GM18867 (cell line): ENCODE data around the gene SAMD13.
"Not testable (repeated sequence)": the region's sequence is repeated elsewhere in the genome, so short reads cannot be mapped to it uniquely, and the experiment has no call there.

Experiments
- ATAC-seq: cut with Tn5 transposase; IDR thresholded peaks from one replicate; pipeline ENCODE4 v1.9.1; 2021; ENCODE audit warnings: mild to moderate bottlenecking, moderate library complexity; ENCODE audit not compliant: unreplicated experiment

Gene SAMD13

DNA sequence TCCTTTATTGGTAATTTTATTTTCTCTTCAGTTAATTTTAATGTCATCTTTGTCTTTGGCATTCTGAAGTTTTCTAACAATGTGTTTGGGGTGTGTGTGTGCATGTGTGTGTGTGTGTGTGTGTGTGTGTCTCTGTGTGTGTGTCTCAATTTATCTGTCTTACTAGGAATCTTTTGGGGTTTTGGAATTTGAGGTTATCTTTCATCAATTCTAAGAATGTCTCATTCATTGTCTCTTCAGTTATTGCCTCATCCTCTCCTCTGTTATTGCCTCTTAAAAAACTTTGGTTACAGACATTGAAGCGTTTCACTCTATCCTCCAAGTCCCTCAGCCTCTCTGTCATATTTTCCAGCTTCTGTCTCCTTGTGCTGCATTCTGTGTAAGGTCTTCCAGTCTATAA is 18.1 kb upstream of the SAMD13 start:
- ATAC-seq, result no peak

DNA sequence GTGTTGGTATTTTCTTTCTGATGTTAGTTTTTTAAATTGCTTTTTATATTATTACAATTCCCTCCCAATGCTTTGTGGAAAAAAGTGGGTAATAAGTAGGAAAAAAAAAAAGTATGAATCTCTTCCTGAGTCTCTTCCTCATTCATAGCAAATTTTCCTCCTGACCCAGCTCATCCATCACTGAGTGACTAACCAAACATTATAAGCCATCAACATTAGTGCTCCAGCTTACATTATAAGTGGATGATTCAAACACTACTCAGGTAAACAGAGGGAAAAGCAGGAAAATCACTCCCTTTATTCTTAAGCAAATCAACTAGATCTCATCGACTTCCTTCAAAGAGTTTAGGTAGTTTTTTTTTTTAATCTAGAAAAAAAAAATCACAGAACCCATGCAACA is 15.4 kb upstream of the SAMD13 start:
- no peak for ATAC-seq

DNA sequence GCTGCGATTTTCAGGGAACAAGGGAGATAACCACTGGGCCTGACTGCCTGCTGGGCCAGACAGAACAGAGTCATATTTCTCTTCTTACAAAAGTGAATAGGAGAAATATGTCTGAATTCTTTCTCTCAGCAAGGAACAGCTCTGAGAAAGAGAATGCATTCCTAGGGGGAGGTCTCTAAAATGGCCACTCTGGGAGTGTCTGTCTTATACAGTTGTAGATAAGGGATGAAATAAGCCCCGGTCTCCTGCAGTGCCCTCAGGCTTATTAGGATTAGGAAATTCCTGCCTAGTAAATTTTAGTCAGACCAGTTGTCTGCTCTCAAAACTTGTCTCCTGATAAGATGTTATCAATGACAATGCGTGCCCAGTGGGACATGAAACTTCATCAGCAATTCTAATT is 14.1 kb upstream of the SAMD13 start:
- ATAC-seq, result not testable (repeated sequence)

DNA sequence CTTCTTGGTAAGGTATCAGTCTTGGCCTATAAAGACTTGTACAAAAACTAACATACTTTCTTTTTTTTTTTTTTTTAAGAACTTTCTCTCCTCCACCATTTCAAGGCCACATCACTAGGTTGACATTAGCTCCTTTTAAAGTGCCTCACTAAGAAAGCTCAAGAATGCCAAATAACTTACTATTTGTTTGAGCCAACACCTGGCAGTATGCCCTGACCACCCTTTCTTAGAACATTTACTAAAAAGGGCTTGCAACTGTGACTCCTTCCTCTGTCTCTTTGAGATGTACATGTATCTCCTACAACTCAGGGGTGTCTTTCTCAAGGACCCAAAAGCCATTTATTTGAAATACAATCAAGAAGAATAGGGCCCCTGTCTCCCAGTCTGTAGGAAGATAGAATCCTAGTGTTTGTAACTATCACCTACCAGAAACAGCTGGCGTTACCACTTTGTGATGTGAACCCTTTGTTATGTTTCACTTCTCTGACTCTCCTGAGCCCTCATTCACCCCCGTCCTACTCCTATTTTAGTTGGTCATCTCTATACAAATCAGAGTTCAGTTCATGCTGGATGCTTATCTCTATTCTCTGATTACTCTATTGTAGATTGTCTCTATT is 12.2 kb upstream of the SAMD13 start:
- ATAC-seq, result no peak

DNA sequence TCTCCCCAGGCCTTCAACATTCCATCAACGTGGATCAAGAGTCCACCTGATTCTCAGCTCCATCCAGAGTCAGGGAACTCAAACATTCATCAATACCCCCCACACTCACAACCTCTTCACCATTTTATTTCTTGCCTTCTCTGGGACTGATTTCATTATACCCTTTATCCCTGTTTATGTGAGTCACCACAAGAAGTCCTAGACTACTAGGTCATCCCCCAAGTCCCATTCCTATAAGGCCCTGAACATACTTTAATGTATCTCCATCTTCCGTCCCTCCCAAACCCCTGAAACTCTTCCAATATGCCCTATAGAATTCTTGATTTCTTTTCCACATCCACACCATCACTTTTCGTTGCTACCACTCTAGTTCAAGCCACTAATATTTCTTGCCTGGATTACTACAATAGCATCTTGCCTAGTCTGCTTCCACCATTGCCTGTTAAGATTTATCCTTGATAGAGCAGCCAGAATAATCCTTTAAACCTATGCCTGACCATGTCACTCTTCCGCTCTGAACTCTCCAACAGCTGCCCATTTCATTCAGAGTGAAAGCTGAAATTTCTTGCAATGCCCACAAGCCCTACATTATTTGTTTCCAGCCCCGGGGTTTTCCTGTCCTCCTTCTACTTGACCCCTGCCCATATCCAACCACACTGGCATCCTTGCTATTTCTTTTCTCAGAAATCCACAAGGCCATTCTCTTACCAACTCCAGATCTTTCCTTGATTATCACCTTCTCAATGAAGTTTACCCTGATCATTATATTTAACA is 9.4 kb upstream of the SAMD13 start:
- no peak for ATAC-seq

DNA sequence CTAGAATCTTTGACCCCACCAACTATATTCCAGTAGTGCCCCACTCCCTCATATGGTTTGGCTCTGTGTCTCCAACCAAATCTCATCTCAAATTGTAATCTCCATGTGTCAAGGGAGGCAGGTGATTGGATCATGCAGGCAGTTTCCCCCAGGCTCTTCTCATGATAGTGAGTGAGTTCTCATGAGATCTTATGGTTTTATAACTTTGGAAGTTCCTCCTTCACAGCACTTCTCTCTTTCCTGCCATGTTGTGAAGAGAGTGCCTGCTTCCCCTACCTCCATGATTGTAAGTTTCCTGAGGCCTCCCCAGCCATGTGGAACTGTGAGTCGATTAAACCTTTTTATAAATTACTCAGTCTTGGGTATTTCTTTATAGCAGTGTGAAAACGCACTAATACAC is 7.7 kb upstream of the SAMD13 start:
- ATAC-seq, result no peak

DNA sequence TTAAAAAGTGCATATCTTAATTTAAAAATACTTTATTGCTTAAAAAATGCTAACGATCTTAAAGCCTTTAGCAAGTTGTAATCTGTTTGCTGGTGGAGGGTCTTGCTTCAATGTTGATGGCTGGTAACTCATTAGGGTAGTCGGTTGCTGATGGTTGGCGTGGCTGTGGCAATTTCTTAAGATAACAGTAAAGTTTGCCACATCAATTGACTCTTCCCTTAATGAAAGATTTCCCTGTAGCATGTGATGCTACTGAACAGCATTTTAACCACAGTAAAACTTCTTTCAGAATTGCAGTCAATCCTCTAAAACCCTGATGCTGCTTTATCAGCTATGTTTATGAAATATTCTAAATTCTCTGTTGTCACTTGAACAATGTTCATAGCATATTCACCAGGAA is 6.8 kb upstream of the SAMD13 start:
- no peak for ATAC-seq

DNA sequence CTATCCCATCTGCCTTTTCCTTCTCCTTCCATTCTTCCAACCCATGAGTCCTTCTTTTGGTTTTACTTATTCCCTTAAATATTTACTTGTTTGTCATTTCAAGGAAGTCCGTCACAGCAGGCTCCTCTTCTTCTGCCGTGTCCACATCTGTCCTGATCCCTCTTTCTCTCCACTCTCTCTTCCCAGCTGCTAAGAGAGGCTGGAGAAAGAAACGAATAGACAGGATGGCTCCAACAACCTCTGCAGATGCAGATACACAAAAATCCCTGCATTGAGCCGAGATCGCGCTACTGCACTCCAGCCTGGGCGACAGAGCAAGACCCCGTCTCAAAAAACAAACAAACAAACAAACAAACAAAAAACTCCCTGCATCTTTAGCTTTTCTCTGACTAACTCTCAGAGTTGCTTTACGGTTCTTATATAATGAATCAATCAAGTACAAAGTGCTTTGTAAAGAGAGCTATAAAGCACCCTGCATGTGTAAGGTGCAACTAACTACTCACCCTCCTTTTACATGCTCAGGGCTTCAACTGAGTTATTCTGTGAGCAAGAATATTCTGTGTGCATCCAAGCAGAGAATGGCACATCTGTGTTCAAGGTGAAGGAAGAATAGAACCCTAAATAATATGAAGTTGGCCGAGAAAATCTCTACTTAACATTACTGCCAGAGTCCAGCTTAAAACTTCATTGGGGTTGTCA is 3.8 kb upstream of the SAMD13 start:
- no peak for ATAC-seq

DNA sequence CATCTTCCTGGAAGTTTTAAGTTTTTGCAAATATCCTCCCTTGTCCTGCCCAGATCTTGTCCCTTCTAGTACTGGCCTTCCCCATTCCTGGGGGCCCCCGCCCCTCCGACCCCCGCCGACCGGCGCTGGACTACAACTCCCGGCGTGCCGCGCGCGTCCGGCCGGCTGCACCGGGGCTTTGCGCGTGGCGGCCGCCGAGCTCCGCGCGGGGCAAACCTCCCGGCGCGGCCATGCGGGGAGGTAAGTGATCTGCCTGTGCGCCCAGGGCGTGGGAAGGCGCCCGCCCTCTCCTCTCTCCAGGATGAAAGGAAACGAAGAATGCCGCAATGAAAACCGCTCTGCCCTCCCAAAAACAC is 3.2 kb upstream of the SAMD13 start:
- ATAC-seq, result peak; percentile 78

DNA sequence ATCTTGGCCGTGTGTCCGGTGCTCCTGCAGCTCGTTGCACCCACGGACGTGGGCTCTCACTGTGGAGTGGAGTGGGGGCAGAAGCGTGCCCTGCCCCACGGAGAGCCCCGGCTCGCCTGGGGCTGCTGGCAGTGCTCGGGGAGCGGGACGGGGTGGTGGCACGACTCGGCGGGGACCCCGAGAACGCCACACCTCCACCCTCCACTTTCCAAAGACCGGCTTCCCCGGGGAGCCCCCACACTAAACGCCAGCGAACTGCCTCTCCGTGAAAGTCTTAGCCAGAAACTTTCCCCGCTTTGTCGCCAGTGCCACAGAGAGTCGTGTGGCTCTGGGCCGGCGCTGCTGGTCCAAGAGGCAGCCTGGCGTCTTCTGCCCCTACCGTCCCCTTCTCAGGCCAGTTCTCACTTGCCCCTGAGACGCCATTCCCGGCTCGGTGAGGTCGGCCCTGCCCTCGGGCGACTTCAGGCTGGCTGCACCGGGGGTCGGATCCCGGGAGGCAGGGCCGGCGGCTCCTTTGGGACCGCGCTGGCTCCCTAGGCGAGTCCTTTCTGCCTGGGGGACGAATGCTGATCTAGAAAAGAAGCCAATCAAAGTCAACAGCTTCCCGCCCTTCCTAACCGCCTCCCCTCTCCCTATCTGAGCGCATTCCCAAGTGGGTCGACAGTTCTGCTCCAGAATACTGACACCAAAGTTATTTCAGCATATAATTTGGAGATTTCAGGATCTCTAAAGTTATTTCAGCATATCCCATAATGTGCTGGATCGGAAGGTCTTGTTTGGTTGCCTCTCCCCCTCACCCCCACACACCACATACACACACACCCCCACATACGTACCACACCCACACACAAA is 2.6 kb upstream of the SAMD13 start:
- peak; percentile 43 for ATAC-seq

DNA sequence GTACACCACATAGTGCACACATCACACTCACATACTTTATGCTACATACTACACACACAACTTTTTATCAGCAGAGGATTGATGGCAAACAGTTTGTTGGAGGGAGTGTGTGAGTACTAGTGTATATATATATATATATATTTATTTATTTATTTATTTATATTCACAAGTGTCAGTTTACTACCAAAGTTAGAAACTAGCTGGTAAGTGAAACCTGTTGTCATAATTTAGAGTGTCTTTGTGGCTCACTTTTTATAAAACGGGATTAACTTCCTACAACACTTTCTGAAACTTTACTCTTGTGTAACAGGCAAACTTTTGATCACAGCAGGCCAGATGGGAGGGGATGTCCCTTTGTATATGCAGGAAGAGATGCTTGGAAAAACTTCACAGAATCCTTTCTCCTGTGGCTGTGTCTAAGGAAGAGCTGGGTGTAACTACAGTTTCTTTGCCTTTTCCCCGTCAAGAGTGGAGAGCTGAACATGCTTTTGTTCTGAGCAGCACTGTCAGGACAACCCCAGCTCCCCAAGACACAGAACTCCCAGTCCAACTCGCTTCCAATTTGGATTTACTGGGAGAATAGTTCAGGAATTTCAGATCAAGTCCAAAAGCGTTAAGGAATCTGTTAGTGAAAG is 1.9 kb upstream of the SAMD13 start:
- no peak for ATAC-seq

DNA sequence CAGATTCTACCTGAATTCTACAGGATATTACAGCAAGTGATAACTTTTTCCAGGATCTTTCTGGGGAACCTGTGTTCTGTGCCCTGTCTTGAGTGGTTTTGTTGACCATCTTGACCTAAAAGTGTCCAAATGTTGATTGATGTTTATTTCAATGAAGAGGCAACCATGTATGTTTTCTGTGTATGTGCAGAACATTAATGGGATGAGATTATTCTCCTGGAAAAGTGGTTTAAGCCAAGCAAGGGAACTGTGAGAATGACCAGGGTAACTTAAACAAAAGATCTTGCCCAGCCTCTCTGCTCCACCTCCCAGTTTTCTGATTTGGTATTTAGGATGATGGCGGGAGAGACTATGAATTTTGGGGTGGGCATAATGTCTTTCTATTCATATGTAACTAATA is 1.0 kb upstream of the SAMD13 start:
- ATAC-seq, result no peak

DNA sequence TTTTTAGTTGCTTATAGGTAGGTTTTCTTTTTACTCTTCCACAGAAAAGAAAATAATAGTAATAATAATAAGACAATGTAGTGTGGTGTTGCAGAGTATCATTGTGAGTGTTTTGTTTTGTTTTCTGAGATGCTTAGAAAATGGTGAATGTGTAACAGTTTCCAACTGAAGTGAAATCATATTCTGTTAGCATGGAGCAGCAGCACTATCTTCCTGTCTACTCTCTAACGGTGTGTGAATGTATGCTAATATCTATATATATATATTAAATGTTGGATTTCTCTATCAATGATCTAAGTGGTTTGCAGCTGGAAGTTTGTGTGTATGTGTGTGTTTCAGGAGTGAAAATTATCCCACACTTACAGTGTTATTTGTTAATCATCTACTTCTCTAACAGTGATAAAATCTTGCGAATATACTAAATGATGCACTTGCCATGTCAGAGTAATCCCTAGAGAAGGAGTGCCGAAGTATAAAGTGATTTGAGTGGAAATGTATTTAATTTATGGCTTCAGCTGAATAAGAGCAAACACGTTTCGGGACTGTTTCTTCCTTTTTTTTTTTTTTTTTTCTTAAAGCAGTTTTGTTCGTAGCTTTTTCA is 377 bp downstream of the SAMD13 start:
- ATAC-seq, result no peak

DNA sequence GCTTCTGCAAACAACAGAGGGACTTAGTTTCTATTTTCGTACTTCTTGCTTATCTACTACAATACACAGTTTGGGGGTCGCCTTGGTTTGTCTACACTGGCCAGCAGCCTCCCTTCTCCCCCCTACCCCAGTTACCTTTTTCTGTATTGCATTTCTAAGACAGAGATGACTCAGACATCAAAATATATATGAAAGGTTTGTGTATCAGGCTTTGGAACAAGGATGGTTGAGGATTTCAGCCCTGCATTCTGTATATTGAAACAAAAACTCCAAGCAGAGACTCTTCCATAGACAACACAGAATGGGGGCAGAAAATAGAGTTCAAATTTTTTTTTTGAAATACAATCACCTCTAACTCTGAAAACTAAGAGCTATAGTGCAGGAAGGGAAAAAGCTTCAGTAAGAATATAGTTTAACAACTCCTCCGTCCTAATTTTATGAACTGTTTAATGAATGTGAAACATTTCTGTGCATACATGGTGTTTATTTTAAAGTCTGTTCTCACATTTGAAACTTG is 1.9 kb downstream of the SAMD13 start:
- ATAC-seq, result no peak

DNA sequence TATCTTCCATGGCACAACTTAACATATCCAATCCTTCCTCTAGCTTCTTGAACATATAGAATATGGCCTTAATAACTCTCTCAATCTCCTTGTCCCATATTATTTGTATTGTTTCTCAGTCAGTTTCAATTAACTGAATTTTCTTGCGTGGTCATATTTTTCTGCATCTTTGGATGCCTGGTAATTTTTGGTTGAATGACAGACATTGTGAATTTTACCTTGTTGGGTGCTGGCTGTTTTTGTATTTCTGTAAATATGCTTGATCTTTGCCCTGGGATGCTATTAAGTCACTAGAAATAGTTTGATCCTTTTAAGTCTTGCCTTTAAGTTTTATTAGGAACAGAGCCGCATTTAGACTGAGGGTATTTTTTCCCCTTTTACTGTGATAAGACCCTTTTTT is 5.9 kb downstream of the SAMD13 start:
- ATAC-seq, result no peak

DNA sequence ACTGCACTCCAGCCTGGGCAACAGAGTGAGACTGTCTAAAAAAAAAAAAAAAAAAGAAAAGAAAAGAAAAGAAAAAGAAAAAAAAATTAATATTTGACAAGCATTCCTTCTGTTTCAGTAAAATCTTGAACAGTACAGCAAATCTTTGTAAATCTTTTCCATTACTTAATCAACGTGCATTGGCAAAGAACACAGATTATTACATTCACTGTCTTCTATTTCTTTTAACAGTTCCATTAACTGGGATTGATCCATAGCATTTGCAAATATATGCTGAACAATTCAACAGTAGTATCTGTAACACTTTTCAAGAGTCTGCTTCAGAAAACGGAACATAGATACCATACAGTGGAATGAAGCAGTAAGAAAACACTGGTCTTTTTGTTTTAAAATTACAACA is 9.8 kb downstream of the SAMD13 start:
- no peak for ATAC-seq

DNA sequence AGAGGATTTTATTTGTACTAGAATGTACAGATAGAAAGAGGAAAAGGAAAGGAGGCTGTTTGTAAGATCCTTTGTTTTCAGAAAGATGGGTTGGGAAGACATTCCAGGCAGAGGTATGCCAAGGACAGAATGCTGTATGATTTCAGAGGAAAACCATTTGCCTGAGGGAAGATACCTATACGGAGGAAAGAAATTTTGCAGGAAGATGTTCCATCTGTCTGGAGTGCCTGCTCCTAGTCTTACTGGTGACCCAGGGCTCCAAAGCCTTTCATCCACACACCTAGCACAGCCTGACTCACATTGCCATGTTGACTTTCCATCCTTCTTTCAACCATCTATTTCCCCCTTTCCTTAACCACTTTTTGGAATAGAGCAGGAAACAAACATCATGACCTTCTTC is 18.2 kb downstream of the SAMD13 start:
- ATAC-seq, result no peak

DNA sequence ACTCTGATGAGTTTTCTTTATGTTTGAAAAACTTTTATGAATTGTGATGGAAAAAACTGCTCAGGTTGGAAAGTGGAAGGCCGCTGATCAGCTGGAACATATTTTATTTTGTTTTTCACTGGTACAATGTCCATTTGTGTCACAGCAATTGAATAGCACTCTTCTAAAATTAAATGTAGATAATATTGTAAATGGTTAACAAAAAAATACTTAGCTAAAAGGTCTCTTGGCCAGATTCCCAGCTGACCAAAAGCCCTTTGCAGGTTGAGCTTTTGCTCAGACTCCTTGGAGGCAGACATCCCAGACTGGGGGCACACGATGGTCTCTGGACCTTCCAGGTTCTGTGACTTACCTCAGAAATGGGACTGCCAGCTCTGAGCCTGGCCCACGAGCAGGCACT is 26.3 kb downstream of the SAMD13 start:
- no peak for ATAC-seq

DNA sequence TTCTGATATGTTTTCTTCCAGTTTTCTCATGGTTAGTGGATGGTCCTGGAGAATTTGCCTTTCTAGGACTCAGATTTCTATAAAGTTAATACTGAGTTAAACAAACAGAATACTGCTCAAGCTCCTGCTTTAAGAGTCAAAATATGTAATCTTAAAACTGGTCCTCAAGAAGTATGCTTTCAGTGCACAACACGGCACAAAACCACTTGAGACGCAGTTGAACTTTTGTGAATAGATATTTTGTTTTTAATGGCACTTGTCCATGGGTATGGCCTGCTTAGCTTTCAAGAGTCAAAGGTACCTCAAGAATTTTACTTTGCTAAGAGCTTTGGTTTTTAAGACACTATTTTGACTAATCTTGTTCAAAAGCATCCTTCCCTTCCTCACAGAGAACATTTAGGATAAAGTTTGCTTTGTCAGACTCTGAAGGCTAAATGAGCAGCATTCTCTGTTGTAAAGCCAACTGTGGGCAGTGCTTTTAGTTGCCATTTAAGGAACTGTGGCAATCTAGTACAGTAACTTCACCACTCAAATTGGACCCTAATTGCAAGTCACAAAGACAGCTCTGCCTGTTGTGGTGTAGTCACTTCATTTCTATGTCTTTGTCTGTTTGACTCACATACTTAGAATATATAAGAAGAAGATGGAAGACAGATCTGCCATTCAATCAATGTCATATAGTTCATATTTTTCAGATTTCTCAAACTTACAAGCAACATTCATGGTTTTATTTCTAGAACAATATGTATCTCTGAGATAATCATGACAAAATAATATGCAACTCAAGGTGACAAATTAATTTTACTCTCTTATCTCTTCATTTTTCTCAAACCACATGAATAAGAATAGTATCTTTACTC is 28.8 kb downstream of the SAMD13 start:
- no peak for ATAC-seq
